GM19193 (cell line): ENCODE measurements around the gene CSNK1D.
A peak's percentile ranks its signal among the peaks of the same experiment; 100 is the strongest.

Experiments used
- POLR2A ChIP-seq: IDR thresholded peaks from 4 replicates; pipeline ENCODE4 v1.6.1; 2011; ENCODE audit not compliant: insufficient read depth, insufficient read length; ENCODE audit errors: extremely low read depth

The CSNK1D gene

DNA sequence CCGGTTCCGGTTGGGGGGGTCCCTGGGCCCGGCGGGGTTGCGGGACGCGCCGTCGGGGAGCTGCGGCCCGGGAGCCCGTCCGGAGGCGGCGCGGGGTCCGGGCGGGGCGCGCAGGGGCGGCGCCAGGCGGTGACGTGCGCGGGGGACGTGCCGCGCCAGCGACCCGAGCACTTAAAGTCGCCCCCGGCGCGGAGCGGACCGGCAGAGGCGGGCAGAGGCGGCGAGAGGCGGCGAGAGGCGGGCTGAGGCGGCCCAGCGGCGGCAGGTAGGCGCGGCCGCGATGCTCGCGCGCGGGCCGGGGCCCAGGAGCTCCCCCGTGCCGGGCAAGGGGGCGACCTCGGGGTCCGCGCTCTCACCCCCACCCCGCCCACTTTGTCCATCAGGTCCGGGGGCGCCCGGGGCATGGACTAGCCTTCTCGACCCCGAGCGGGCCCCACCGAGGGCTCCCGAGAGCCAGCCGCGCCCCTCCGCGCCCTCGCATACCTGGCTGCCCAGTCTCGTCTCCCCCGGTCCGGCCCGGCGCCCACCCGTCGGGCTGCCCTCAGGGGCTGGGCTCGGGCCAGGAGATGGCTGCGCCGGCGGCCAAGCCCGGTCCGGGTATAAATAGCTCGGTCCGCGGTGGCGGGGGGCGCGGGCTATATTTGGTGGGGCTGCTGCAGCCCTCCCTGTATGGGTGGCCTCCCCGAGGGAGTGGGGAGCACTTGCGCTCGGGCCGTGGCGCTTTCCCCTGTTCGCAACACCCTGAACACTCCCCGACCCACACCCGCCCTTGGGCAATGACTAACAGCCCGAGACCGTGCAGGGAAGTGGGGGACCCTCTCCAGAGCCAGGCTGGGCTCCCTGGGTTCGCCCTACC, 44.4 kb downstream of the CSNK1D start, which contains the start of gene SLC16A3:
SLC16A3 (plus strand) TSS at position 201 of the 856 bp plus-strand sequence. CDS start 6,967 bp downstream, outside the sequence.
- peak; percentile 74 for TF ChIP-seq POLR2A

GRCh38 chr17:82228278-82228841, 45.1 kb downstream of the CSNK1D start:
- TF ChIP-seq POLR2A: no peak

- TF ChIP-seq POLR2A: no peak
These were observed 45.7 kb downstream of the CSNK1D start for GRCh38 chr17:82227629-82228277.

GRCh38 chr17:82226809-82227628, 46.5 kb downstream of the CSNK1D start:
- no peak for TF ChIP-seq POLR2A

GRCh38 chr17:82226146-82226808, 47.2 kb downstream of the CSNK1D start:
- TF ChIP-seq POLR2A: no peak

- no peak for TF ChIP-seq POLR2A
These were observed 48.0 kb downstream of the CSNK1D start for GRCh38 chr17:82225368-82226029.

DNA sequence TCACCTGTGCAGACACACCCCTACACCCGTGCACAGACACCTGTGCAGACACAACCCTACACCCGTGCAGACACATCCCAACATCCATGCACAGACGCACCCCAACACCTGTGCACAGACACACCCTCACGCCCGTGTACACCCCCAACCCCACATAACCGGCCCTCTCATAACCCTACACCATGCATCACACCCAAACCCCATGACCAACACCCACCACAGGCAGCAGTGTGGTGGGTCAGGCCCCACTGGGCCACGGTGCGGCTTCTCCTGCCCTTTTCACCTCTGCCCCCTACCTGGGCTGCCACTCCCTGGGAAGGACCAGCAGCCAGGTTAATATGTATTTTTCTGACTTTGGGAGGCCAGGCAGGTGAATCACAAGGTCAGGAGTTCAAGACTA, 48.8 kb downstream of the CSNK1D start:
- TF ChIP-seq POLR2A: no peak

DNA sequence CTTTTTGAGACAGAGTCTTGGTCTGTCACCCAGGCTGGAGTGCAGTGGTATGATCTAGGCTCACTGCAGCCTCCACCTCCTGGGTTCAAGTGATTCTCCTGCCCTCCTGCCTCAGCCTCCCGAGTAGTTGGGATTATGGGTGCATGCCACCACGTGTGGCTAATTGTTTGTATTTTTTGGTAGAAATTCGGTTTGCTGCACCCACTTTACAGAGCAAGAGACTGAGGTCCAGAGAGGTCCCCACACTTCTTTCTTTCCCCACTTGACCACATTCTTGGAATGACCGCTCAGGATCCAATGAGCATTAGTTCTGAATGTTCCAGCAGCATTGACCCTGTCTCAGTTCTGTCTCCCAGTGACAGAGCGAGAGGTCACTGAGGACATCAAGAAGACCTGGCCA, 50.0 kb downstream of the CSNK1D start:
- TF ChIP-seq POLR2A: no peak

DNA sequence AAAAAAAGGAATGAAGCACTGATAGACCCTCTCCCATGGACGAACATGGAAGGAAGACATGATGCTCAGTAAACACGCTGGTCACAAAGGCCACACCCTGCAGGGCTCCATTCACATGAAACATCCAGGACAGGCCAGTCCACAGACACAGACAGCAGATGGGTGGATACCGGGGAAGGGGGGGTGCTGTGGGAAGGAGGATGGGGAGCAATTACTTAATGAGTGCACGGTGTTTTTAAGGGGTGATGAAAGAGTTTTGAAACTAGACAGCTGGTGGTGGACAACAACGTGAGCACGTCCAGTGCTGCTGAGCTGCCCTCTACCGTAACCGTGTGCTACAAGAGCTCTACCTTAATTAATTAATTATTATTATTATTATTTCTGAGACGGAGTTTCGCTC, 50.7 kb downstream of the CSNK1D start:
- TF ChIP-seq POLR2A: no peak

DNA sequence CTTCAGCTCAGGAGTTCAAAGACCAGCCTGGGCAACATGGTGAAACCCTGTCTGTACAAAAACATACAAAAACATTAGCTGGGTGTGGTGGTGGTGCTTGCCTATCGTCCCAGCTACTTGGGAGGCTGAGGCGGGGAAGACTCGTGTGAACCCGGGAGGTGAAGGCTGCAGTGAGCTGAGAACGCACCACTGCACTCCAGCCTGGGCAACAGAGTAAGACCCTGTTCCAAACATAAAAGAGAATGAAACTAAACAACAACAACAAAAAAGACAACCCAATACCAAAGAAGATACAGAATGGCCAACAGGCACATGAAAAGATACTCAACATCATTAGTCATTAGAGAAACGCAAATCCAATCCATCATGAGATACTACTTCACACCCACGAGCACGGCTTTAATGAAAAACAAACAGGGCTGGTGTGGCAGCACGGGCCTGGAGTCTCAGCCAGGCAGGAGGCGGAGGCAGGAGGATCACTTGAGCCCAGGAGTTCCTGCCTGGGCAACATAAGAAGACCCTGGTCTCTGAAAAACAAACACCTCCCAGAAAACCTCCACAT, 52.1 kb downstream of the CSNK1D start:
- TF ChIP-seq POLR2A: no peak

DNA sequence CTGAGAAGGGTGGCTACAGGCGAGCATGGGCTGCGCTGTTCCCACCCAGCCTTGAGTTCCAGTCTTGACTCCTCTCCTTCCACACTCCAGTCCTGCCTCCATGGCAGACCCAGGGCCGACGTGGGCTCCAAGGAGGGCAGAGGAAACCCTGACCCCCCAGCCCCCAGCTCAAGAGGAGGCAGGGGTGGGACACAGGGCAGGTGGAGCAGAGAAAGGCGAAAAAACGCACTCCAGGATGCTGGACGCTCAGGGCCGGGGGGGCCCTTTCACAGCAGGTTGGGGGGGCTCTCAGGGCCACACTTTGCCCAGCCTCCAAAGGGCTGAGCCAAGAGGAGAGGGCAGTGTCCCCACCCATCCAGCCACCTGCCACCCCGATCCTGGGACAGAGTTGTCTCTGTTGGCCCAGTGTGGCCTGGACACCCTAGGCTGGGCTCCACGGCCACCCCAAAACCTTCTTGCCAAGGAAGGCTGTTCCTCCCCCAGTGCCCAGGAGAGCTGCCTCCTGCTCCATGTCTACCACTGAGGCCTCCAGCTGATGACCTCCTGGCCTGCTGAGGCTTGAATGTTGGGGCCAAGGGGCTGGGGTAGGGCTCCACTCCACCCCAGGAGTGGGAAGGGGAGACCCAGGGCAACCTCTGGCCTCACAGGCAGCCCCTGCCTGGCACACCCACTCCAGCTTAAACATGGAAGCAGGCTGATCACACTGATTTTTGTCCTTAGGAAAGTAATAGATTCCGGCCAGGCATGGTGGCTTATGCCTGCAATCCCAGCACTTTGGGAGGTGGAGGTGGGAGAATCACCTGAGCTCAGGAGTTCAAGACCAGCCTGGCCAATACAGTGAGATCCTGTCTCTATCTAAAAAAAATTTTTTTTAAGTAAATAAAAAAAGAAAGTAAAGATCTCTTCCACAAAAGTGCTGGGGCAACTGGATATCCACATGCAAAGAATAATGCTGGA, 53.5 kb downstream of the CSNK1D start:
- TF ChIP-seq POLR2A: no peak

GRCh38 chr17:82219083-82219482, 54.4 kb downstream of the CSNK1D start:
- no peak for TF ChIP-seq POLR2A

- no peak for TF ChIP-seq POLR2A
These were observed 55.0 kb downstream of the CSNK1D start for GRCh38 chr17:82218349-82219075.
